Measurements from ENCODE around the gene EZR.

Gene EZR

DNA sequence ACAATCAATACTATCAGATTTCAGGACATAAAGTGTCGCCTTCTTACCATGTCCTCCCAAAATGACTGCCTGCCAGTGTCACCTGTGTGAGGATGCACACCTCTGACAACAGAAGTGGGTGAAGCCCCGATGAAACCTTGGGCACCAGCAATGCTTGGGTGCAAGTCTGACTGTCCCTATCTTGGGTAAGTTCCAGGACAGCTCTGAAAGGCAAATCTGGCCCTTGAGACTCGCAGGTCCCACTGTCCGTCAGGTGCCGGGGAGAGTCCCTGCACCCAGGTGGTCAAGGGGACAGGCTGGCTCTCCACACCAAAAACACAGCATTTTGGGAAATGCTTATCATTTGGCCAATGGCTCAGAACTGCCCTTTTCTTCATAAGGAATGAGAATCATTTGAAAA is 43.3 kb downstream of the EZR start:
- DNase-seq (ENCODE audit: low read depth): no peak

DNA sequence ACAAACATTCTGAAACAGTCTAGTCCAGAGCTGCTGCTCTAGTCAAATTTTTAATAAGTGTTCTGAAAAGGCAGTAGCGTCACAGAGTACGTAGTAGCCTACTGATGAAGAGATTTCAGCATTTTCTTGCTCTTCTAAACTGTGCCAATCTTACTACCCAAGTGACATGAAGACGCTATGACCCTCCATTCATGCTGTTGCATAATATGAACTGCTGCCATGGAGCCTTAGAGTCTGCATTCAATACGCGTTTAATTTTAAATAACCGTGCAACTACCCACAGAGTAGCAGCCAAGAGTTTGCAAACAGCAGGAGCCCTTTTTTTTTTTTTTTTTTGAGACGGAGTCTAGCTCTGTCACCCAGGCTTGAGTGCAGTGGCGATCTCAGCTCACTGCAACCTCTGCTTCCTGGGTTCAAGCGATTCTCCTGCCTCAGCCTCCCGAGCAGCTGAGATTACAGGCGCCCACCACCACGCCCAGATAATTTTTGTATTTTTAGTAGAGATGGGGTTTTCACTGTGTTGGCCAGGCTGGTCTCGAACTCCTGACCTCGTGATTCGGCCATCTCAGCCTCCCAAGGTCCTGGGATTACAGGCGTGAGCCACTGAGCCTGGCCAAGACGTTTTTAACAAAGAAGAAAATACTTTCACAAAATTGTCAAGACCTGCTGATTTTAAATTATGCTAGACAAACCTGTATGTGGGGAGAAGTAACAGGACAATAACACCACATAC is 44.3 kb downstream of the EZR start:
- no peak for DNase-seq (ENCODE audit: low read depth)

DNA sequence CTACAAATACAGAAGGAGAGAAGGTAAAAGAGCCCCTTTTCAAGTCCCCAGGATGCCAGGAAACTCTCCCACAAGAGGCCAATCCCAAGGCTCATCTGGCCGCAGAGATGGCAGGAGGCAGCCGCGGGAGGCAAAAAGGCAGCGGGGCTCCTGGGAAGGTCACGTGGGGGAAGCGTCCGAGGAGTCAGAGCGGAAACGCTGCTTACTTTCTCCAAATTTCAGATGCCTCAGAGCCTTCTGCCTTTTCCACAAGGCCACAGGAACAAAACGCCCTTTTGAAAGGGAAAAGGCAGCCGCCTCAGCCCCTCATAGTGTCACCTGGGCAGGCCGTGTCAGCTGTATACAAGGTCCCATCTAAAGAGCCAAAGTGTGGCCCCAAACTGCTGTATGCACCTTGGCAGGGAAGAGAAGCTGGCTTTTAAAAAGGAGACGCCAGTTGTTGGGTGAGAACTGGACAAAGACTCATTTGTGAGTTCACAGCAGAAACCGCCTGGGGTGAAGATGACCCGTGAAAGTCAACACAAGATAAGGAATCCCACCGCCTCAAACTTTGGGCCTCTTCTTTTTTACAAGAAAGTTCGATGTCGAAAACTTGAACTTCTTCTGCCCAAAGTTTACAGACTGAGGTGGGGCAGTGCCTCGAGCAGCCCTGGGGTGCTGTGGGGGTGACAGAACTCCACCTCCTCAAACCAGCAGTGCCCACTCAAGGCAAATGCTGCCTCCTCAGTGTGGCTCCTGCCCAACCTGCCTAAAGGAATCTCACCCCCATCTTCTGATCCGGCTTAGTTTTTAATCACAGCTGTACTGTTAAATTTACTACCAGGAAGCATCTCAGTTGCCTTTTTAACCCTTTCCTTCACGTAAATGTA is 45.4 kb downstream of the EZR start:
- DNase-seq (ENCODE audit: low read depth): no peak

DNA sequence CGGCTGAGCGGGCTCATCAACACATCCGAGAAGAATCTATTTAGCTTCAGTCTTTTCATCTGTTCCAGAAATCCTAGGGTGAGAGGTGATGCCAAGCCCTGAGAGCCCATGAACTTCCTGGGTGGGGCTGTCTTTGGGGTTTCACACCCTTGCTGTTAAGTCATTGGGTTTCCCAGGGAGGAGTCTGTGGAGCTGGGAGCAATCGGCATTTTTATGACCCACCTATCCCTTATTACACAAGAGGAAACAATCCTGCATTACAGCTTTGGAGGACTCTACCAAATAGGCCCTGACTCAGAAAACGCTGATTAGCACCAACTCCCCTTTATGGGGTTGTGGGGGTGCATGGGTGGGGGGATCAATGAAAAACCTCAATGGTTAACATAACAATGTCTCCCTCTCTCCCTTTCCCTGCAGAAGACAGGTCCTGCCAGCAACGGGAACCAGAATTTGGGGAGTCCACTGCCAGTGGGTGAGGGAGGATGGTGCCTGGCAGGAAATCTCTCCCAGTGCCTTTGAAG is 46.3 kb downstream of the EZR start:
- no peak for DNase-seq (ENCODE audit: low read depth)

DNA sequence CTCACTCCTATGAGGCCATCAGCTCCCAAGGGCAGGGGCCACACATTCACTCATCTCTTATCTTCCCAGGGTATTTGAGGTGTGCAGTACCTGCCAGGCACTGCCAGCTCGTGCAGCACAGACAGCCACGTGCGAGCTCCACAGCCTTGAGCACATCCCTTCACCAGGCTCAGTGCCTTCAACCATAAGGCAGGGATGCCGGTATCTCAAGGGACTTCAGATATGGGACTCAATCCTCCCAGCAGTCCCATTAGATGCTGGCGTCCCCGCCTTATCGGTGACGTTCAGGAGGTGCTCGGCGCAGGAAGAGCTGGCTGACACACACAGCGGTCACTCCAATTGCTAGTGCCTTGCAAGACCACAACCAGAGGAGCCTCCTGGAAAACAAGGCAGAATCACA is 47.0 kb downstream of the EZR start:
- DNase-seq (ENCODE audit: low read depth): no peak

DNA sequence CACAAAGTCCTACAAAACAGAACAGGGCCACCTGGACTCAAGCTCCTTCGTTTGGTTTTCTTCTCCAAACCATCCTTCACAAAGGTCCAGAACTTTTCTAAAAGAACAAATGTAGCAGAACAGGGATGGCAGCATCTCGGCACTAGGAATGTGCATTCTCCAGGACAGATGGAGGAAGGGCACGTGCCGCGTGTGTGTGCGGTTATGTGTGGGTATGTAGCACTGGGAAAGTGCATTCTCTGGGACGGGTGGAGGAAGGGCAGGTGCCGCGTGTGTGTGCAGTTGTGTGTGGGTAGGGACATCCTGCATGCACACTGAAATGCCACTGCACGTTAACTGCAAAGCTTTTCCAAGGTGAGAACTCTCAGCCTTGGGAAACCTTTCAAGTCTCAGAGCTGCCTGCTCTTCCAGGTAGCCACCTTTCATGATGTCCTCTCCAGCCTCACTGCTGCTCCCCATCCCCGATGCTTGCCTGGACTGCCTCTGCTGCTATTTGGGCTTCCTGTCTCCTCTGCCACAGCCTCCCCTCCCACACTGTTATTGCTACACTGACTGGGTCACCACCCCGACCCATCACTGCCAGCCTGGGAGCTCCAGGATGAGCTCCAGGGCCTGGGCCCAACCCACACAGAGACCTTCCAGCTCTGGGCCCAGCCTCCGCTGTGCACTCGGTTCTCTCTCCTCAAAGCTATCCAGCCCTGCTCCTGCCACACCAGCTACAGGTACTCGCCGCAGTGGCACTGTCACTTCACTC is 47.6 kb downstream of the EZR start:
- DNase-seq (ENCODE audit: low read depth): no peak

DNA sequence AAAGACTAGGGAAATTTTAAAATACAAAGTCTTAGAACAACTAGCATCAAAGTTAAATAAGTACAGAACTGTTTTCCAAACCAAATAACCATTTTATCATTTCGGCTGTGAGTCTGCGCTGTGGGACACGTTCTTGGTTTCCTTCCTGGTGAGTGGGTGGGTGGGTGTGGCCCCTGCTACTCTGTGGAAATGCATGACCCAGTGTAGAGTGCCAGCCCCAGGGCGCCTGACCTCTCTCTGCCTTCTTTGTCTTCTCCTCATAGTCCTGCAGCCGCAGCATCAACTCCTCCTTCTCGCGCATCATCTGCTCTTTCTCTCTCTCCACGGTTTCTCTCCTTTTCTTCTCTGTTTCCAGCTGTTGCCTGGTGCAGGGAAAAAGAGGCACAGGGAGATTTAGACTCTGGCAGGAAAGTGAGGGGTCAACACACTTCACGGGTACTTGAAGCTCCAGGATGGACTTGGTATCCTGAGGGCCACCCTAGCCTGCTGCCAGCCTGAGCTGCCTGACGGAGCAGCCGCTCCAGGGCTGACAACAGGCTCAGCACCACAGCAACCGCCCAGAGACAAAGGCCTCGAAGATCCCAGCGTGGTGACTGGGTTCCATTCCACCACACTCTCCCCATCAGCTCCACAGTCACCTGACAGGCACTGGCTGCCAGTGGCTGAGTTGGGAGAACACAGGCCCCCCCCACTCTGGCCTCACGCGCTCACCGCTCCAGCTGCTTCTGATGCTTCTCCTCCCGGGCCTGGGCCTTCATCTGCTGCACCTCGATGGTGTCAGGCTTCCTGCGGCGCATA is 48.4 kb downstream of the EZR start:
- DNase-seq (ENCODE audit: low read depth): no peak

DNA sequence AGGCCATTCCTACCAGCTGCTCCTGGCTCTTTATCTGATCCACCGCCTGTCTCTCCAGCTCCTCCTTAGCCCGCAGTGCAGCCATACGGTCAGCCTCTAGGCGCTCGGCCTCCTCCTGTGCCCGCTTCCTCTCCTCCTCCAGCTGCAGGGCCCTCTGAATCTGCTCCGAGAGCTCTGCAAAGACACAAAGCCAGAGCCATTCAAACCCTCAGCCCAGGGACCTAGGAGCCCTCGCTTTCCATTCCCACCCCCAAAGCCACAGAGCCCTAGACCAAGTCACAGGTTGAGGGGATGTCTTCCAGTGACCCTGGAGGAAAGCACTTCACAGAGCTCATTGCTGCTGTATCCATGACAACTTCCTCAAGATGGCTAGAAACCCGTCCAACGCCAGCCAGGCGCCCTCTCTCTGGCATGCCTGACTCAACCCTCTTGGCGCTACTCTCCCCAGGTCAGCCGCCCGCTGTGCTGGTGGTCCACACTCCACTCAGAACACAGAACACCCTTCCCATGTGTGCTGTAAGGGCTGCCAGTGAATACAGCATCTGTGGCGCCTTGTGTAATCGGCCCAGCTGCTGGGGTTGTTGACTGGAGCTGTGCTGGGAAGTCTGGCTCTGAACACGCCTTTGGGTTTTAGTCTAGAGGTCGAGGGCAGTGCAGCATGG is 49.3 kb downstream of the EZR start:
- DNase-seq (ENCODE audit: low read depth): no peak

DNA sequence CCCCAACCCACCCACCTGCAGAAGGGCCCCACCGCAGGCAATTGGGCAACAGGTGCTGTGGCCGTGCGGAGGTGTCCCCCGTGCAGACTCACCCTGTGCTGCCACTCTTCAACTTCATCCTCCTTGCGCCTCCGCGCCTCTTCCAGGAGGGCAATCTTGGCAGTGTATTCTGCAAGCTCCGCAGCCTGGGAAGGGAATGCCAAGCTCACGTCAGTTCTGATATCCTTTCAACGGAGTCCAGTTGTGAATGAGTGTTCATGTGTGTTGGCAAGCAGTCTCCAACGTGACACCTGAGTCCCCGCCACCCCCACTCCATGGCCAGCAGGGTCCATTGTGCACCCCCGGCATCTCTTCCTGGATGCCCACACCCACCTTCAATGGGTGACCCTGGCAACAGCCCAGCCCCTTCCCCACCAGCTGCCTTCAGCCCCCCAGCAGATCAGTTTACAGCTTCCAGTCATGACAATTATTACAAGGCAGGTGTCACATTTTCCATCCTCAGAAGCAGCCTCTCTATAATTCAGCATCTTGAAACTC is 49.9 kb downstream of the EZR start:
- no peak for DNase-seq (ENCODE audit: low read depth)

DNA sequence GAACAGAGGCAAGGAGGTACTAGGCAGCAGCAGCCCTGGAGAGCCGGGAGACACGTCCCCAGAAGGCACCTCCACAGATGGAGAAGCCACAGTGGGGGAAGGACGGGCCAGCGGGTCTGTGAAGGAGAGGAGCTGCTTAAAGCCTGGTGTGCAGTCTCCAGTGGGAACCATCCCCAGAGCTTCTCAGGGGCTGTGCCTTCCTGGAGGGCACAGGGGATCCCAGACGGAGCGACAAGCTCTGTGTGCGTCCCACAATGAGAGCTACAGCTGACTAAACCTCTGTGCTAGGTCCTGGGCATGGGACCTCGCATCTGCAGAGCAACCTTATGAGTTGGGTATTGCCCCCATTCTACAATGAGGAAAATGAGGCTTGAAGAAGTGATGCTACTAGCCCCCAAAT is 50.7 kb downstream of the EZR start:
- DNase-seq (ENCODE audit: low read depth): no peak

DNA sequence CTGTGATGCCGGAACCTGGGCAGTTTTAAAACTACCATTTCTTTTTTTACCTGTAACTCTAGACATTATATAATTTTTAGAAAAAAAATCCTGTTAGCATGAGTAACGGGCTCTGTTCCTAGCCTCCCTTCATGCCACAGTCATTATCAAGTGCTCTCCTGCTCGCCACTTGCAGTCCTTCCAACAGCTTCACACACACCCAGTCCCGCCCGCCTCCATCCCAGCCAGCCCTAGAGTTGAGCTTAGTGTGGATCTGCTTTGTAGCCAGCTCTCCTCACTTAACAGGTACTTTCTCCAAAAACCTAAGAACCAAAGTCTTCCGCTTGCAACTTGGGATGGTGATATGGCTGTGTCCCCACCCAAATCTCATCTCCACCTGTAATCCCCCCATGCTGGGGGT is 51.5 kb downstream of the EZR start:
- DNase-seq (ENCODE audit: low read depth): no peak

DNA sequence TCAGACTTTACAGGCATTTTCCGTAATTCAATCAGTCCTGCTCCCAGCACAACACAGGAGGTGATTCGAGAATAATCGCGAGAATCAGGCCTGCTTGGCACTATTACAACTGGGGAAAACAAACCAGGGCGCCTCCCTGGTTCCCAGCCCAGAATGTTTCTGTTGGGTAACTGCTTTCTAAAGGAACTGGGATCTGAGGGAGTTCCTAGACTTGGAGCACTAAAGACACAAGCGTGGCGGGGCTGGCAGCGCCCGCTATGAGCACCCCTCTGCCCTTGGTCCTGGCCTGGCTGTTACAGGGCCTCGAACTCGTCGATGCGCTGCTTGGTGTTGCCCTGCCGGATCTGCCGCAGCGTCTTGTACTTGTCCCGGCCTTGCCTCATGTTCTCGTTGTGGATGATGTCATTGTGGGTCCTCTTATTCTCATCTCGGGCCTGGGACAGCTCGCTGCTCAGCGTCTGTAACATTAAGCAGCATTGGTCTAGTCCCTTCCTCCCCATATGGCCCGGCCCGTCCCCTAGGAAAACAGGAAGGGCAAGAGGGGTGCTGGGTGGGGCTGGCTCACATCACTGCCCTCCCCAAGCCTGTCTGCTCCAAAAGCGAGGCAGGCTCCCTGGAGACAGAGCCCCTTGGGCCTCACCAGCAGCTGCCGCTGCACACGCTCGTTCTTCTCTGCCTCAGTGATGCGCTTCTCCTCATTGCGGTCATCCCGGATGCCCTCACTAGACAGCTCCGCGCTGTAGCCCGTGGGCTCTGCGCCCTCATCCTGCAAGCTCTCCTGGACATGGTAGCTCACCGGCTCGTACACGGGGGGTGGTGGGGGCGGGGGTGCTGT is 52.3 kb downstream of the EZR start:
- DNase-seq (ENCODE audit: low read depth): no peak

DNA sequence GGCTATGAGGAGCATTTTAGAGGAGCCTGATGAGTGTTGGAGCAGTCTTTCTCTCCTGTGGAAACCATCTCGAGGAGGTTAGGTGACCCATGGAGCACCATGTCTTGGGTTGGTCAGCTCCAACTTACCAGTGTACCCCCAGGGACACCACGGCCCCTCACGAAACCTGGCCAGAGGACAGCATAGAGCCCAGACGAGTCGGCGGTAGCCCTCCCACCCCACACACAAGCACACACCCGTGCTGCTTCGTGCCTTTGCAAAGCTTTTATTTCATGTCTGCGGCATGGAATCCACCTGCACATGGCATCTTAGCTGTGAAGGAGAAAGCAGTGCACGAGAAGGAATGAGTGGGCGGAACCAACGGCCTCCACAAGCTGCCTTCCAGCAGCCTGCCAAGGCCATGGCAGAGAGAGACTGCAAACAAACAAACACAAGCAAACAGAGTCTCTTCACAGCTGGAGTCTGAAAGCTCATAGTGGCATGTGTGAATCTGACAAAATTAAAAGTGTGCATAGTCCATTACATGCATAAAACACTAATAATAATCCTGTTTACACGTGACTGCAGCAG is 53.6 kb downstream of the EZR start:
- DNase-seq (ENCODE audit: low read depth): no peak

DNA sequence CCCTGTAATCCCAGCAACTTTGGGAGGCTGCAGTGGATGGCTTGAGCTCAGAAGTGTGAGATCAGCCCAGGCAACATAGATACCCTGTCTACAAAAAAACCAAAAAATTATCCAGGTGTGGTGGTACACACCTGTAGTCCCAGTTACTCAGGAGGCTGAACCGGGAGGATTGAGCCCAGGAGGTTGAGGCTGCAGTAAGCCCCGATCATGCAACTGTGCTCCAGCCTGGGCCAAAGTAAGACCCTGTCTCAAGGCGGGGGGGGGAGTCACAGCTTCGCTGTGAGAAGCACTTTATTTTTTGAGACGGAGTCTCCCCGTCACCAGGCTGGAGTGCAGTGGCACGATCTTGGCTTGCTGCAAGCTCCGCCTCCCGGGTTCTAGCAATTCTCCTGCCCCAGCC is 54.2 kb downstream of the EZR start:
- no peak for DNase-seq (ENCODE audit: low read depth)

DNA sequence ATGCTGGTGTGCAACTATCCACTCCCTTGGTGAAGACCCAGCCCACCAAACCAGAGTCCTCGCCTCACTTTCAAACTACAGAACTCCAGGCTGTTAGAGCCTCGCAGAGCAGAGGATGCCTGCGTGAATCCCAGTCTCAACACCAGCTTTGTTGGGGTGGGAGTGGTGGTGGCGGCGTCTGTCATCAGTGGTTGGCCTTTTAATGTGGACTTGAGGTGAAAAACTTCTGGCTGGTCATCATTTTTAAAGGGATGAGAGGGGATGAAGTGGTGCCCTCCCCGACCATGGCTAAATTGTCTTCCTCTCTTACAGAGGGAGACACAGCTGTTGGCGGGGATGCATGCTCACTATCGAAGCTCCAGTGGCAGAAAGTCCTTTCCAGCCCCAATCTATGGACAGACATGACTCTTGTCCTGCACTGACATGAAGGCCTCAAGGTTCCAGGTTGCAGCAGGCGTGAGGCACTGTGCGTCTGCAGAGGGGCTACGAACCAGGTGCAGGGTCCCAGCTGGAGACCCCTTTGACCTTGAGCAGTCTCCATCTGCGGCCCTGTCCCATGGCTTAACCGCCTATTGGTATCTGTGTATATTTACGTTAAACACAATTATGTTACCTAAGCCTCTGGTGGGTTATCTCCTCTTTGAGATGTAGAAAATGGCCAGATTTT is 54.9 kb downstream of the EZR start:
- no peak for DNase-seq (ENCODE audit: low read depth)

DNA sequence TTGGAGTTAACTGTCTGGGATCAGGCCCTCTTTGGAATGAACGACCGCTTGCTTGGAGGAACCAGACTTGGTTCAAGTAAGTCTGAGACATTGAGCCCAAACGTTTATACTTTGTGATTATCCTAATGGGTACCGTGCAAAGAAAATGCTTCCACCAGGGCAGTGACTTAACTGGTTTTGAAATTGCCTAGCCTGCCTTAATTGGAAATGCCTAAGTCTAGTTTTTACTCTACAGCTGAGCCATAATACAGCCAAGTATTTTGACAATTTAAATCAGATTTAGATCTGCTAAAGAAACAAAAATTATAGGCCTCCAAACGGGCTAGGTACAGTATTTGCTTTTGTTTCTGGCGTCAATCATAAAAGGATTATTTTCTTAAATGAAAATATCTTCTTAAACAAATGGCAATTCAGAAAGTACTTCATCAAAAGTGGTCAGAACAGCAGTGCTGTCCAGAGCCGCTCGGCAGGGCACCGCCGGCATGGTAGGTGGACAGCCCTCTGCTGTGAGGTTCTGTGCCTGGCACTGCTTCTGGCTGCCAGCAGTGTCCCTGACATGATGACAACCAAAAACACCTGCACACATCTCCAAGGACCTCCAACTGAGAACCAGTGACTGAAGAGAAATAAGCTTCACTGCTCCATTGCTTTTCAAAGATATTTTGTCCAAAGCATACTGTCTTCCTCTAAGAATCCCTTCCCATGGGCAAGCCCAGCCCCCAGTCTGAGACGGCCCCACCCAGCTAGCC is 55.6 kb downstream of the EZR start:
- DNase-seq (ENCODE audit: low read depth): no peak

DNA sequence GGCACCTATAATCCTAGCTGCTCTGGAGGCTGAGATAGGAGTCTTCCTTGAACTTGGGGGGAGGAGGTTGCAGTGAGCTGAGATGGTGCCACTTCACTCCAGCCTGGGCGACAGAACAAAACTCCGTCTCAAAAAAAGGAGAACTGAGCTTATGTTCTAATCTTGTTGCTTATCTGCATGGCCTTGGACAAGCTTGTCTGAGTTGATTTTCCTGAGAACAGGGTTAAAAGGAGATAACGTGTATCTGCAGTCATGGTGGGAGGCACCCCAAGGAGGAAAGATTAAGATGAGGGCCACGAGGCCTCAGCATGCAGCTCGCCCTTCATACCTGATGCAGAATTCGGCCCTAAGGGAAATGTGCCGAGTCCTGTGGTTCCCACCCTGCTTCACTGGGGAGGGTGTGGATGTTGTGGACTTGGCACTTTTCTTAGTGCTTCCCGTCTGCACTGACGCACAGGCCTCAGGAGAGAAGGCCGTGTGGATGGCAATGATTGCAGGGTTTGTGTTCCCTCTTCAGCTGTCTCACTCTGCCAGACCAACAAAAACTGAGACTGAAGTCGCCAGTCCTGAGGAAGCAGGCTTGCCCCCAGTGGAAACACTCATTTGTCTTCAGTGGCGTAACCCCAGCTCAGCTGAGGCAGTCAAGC is 56.3 kb downstream of the EZR start:
- no peak for DNase-seq (ENCODE audit: low read depth)

DNA sequence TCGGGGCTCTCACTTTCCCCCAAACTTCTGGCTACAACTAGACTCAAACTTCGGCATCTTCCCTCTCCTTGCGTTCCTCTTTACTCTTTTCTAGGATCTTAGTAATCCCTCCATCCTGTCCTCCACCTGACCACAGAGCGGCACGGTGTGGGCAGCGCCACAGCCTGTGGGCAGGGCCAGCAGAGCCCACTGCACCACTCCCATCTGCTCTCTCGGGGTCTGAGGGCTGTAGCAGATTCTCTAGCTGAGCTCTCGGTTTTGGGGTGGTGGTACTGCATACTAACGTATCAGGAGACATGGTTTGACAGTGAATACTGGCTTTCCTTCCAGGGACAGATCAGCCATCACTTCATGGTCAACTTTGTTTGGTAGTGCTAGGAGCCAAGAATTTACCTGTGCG is 57.4 kb downstream of the EZR start:
- no peak for DNase-seq (ENCODE audit: low read depth)

All from stimulated activated CD4-positive, alpha-beta T cell treated with anti-CD3 and anti-CD28 coated beads, Interleukin-2, amount 100 ng/mL, for 4 hours (primary cell).